Non-pigmented ciliary epithelial cell (primary cell): ENCODE measurements around the gene SMARCC1.

Source experiments
- DNase-seq: peaks from one replicate; pipeline ENCODE4 v3.0.0-alpha.2; 2010; ENCODE audit warnings: low read depth

Gene SMARCC1

GRCh38 chr3:47540281-47540680 lies 241.4 kb downstream of the SMARCC1 start:
- DNase-seq, result no peak

- no peak for DNase-seq
These were observed 244.7 kb downstream of the SMARCC1 start for GRCh38 chr3:47536967-47537366.

DNA sequence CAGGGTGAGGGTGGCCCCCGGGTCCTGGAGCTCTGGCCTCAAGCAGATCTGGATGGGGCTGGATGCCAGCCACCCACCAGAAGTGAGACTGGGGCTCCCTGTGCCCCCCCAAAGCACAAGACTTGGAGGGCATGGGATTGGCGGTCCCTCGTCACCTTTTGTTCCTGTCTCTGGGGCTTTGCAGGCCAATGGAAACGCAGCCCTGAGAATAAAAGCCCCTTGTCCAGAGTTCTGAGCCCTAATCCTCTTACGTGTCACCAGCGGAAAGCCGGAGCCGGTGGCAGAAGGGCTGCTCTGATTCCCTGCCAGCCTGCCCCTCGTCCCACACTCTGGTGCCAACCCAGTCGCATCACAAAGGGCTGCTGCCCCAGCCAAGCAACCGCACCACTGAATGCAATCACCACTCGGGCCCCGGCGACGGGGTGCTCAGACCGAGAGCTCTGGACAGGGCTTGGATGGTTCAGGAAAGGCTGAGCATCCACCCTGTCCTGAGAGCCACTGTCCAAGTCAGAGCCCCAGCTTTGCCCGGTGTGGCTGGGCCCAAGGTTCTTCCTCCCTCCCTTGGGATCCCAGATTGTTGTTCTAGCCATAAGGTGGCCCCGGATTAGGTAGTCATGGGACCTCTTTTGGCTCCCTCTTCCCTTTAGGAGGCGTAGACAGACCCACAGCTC lies 245.3 kb downstream of the SMARCC1 start:
- no peak for DNase-seq
